H7 (cell line): Measurements from ENCODE around the gene DNM3. TPM values are rescaled to one million over a fixed set of nuclear protein-coding genes. Genes with fewer than 3 reads are reported as not detected.
"Not testable (repeated sequence)": the region's sequence is repeated elsewhere in the genome, so short reads cannot be mapped to it uniquely, and the experiment has no call there.

Source experiments
- DNase-seq: peaks from one replicate; pipeline ENCODE4 v3.0.0; 2012
- H3K27me3 ChIP-seq: 2 replicates; pipeline ENCODE4 v1.6.0; 2011; ENCODE audit warnings: mild to moderate bottlenecking, low read length; ENCODE audit not compliant: control insufficient read depth, insufficient read depth
- H3K36me3 ChIP-seq: replicated peaks from 2 replicates; pipeline ENCODE4 v1.5.1; 2011; ENCODE audit warnings: low read length; ENCODE audit not compliant: control insufficient read depth, insufficient read depth
- H3K4me3 ChIP-seq: 2 replicates; pipeline ENCODE4 v1.5.1; 2011; ENCODE audit warnings: low read depth, mild to moderate bottlenecking, control low read depth, low read length, moderate library complexity; ENCODE audit not compliant: insufficient read depth
- total RNA-seq: library from RNA; depleted of rRNA; stranded (reverse); fragments of >200 nt; shearing (Covaris generic); gene quantifications from 2 replicates; pipeline ENCODE4 v1.2.3, GENCODE V29; 2014

DNM3 gene
- total RNA-seq, 1 experiment from 2014 or later, result 0.73 TPM

DNA sequence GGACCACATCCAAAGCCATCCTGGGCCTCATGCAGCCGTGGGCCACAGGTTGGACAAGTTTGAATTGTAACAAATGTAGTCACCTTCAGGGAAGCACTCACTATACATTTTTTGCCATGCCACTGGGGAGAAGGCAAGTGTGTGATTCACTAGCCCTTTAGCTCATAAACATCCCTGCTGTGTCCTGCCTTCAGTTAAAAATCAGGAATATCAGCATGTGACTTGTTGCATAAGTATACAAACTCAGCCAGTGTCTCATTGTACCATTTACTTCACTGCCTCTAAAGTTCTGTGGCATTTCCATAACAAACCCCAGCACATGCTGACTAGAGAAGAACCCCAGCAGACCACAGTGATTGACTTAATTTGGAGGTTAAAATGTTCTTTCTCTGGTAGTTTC is 437.2 kb downstream of the DNM3 start:
- Histone ChIP-seq H3K4me3 (no peak overlapping the region), H3K36me3 (no peaks in the 10 kb centered on the region), H3K27me3 (no peaks in the 10 kb centered on the region)
- peak; percentile 10 for DNase-seq

DNA sequence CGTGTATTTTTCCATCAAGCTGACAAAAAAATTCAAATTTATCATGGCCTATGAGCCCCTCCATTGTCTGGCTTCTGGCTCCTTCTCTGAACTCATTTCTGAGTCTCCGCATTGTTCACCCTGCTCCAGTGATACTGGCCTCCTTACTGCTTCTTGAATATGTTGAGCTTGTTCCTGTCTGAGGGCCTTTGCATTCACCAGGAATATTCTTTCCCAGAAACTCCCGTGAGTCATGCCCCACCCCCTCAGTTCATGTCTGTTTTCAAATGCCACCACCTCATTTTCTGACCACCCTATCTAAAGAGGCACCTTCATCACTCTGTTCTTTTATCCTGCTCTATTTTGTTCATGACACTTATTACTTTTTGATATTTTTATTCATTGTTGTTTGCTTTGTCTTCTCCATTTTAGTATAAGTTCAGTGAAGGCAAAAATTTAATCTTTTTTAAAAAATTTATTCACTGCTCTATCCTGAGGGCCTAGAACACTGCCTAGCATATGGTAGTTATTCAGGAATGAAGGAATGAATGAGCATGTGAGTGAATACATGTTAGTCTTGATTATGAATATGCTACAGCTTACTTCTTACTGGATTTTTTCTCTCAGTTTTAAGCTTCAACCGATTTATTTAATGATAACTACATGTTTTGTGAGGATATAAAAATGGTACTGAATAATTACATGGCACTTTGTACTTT is 438.8 kb downstream of the DNM3 start:
- H3K4me3 ChIP-seq, result no peak overlapping the region
- no peaks in the 10 kb centered on the region for H3K36me3 ChIP-seq
- H3K27me3 ChIP-seq, result no peaks in the 10 kb centered on the region
- DNase-seq, result no peak

DNA sequence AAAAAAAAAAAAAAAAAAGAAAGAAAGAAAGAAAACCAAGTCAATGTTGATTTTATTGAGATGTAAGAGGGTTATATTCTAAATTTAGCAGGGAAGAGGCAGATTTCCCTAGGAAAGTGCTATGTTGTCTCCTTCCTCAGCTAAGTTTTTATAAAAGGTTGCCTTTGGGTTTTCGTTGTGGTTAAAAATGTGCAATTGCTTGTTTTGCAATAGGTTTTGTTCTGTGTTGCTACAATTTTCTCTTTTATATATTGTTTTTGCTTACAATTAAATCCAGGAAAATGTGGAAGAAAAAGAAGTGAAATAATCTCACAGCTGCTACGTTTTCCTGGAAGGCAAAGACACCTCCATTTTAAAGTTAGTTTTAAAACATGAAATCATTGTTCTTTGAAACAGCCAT is 442.5 kb downstream of the DNM3 start:
- no peaks in the 10 kb centered on the region for H3K36me3 ChIP-seq
- H3K4me3 ChIP-seq, result no peak overlapping the region
- no peak for DNase-seq
- H3K27me3 ChIP-seq, result no peaks in the 10 kb centered on the region

DNA sequence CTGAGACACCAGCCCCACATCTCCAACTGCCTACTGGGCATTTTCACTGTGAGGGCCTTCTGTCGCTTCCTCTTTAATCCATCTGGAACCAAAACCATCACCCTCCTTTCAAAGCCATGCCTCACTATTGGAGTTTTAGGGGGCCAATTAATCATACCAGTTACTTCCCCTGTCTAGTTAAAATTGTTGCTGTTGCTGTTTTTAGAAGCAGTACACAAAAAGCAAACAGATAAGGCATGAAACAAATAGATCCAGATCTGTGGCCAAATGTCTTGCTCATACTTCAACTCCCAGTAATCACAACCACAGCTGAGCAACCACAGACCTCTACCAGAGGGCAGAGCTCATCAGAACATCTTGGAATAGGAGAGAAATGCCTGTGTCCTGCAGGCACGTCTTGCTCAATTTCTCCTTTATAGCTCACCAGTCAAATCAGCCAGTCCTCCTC is 445.4 kb downstream of the DNM3 start:
- Histone ChIP-seq H3K27me3 (no peaks in the 10 kb centered on the region), H3K4me3 (no peak overlapping the region), H3K36me3 (no peaks in the 10 kb centered on the region)
- DNase-seq, result no peak

DNA sequence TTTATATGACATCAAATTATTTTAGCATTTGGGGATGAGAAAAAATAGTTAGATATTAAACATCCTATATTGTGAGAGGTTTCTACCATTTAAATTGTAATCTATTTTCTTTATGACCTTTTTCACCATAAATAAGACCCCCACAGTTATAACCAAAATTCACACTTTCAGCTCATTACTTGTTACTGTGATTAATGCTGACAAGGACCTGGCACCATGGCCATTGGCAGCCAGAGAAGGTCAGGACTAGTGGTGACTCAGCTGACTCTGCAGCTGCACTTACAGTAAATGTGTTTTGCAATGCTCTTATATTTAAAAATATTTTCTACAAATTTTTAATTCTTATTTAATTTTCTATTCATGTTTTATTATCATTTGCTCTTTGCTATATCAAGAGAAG is 445.9 kb downstream of the DNM3 start:
- DNase-seq, result no peak
- Histone ChIP-seq H3K4me3 (no peak overlapping the region), H3K36me3 (no peaks in the 10 kb centered on the region), H3K27me3 (no peaks in the 10 kb centered on the region)

DNA sequence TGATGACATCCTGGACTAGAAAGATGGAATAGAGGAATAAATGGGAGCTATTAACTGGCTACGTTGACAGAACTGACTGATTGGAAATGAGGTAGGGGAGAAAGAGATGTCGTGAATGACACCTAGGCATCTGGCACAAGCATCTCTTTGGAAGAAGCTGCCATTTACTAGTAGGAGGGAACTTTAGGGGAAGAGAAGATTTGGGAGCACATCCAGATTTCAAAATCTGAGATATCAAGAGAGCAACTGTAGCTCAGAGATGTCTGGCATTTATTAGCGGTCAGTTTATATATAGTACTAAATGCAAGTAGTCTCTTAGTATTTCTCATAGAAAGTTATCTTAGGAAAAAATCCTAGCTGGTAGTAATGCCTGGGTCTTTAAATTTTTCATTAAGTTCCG is 447.3 kb downstream of the DNM3 start:
- no peak overlapping the region for H3K4me3 ChIP-seq
- H3K36me3 ChIP-seq, result no peaks in the 10 kb centered on the region
- no peak for DNase-seq
- no peaks in the 10 kb centered on the region for H3K27me3 ChIP-seq

DNA sequence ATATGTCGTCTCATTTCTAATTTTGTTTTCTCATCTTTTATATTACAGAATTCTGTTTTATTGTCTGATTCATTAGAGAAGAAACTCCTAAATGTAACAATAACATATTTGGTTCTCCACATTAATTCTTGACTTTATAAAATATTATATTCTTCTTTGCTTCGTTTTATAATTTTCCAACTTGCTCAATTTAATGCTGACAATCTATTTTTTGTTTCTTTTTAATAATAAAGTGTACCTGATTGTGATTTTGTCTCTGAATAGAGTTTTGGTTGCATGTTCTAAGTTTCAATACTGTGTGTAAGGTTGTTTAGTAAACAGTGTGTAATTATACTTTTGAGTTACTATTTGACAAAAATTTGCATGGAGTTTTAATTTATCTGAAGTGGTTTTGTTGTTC is 448.1 kb downstream of the DNM3 start:
- Histone ChIP-seq H3K4me3 (no peak overlapping the region), H3K27me3 (no peaks in the 10 kb centered on the region), H3K36me3 (no peaks in the 10 kb centered on the region)
- no peak for DNase-seq

DNA sequence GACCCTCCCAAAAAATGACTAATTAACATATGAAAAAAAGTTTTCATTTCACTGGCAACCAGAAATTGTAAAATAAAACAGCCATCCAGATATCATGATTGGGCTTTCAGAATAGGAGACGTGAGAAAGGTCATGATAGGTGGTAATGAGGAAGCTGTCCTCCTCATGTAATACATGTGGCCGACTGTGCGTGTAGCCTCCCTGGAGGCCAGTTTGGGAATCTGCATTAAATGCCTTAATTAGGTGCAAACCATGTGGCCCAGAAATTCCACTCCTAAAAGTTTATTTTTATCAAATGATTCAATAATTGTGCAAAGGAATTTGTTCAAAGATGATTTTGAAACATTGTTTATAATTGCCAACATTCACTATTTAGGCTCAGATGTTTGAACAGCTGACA is 451.5 kb downstream of the DNM3 start:
- no peak for DNase-seq
- no peak overlapping the region for H3K4me3 ChIP-seq
- no peaks in the 10 kb centered on the region for H3K36me3 ChIP-seq
- no peaks in the 10 kb centered on the region for H3K27me3 ChIP-seq

DNA sequence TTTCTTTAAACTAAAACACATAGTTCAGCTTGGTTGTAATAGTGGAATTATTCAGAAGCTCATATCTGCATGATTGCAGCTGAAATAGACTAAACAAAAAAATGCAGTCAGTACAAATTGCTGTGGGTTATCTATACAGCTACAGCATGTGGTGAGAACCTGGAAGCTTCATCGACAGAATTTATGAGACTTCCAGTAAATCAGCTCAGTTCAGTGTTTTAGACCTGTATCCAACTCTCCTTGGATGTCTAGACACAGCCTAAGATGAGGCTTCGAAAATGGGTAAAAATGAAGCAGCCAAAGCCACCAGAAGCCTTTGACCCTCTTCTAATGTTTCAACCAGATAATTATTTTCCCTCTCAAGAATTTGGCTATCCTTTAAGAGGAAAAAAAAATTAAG is 452.1 kb downstream of the DNM3 start:
- Histone ChIP-seq H3K27me3 (no peaks in the 10 kb centered on the region), H3K36me3 (no peaks in the 10 kb centered on the region), H3K4me3 (no peak overlapping the region)
- DNase-seq, result no peak

DNA sequence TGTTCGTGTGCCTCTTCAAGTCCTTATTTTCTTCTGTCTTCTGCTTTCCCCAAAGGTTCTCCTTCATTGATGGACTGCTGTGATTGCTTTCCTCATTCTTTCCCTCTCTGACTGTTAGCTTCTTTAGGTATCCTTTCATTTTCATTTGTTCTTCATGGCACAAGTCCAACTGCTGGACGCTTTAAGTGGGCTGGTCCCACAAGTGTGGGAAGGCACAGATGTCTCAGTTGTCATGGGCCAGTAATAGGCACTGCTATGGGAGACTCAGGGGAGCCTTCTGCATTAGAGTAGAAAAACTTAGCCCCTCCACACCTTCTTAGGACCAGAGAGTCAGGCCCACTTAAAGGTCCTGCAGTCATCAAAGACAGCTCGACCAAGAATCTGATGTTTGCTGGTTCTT is 456.8 kb downstream of the DNM3 start:
- H3K36me3 ChIP-seq, result no peaks in the 10 kb centered on the region
- DNase-seq, result no peak
- no peak overlapping the region for H3K4me3 ChIP-seq
- H3K27me3 ChIP-seq, result no peaks in the 10 kb centered on the region

DNA sequence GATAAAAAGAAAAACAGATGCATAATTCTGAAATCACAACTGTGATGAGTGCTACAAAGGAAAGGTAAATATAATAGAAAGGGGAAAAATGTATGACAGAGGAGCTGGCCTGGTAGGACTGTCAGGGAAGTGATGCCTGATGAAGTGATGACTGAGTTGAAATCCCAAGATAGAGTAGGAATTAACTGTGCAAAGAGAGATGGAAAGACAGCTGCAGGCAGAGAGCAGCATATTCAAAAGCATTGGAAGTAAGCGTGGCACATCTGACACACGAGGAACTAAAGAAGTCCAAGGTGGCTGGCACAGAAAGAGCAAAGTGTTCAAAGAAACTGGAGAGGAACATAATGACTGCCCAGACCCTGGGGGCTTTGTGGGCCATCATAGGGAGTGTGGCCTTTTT is 457.6 kb downstream of the DNM3 start:
- Histone ChIP-seq H3K27me3 (no peaks in the 10 kb centered on the region), H3K4me3 (no peak overlapping the region), H3K36me3 (no peaks in the 10 kb centered on the region)
- no peak for DNase-seq

DNA sequence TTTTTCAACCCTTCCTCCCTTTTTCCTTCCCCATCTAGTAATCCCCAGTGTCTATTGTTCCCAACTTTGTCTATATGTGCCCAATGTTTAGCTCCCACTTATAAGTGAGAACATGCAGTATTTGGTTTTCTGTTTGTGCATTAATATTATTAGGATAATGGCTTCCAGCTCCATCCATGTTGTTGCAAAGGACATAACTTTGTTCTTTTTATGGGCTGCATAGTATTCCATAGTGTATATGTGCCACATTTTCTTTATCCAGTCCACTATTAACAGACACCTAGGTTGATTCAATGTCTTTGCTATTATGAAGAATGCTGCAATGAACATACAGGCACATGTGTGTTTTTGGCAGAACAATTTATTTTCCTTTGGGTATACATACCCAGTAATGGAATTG is 458.2 kb downstream of the DNM3 start:
- DNase-seq, result no peak
- H3K36me3 ChIP-seq, result no peaks in the 10 kb centered on the region
- no peaks in the 10 kb centered on the region for H3K27me3 ChIP-seq
- H3K4me3 ChIP-seq, result no peak overlapping the region

DNA sequence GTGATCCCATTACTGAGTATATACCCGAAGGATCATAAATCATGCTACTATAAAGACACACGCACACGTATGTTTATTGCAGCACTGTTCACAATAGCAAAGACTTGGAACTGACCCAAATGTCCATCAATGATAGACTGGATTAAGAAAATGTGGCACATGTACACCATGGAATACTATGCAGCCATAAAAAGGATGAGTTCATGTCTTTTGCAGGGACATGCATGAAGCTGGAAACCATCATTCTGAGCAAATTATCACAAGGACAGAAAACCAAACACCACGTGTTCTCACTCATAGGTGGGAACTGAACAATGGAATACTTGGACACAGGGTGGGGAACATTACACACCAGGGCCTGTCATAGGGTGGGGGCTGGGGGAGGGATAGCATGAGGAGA is 466.2 kb downstream of the DNM3 start:
- not testable (repeated sequence) for H3K4me3 ChIP-seq, H3K27me3 ChIP-seq, DNase-seq, H3K36me3 ChIP-seq

DNA sequence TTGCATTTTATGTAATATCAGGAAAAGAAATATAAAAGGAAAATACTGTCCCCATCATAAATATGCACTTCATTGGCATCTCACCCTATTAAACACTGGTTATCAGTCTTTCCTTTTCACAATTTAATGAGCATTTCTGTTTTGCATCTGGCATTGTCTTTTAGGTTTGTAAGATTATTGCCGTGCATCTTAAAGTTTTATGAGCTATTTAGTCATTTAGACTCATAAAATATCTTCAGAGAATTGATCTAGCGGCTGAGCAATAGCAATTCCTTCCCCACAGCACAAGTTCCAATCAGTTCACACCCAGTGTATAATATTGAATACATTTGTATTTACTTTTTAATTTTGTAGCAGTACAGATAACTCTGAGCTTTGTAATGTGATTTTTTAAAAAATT is 466.8 kb downstream of the DNM3 start:
- no peak overlapping the region for H3K4me3 ChIP-seq
- H3K27me3 ChIP-seq, result no peaks in the 10 kb centered on the region

DNA sequence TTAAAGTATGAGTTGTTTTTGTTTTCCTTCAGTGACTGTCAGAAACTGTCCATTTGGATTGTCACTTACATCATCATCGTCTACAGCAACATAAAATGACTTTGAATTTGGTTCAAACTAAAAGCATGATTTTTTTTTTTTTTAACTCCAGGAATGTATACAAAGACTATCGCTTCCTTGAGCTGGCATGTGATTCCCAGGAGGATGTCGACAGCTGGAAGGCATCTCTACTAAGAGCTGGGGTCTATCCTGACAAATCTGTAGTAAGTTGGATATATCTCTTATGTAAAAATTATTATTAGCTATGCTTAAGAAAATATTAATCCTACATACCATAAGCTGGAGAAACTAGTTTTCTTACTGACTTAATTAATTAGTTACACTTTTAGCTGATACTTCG is 467.3 kb downstream of the DNM3 start:
- Histone ChIP-seq H3K27me3 (no peaks in the 10 kb centered on the region), H3K36me3 (no peaks in the 10 kb centered on the region), H3K4me3 (no peak overlapping the region)
- DNase-seq, result no peak

More for the DNA sequence above, 466.8 kb downstream of the DNM3 start:
- no peaks in the 10 kb centered on the region for H3K36me3 ChIP-seq
- no peak for DNase-seq

DNA sequence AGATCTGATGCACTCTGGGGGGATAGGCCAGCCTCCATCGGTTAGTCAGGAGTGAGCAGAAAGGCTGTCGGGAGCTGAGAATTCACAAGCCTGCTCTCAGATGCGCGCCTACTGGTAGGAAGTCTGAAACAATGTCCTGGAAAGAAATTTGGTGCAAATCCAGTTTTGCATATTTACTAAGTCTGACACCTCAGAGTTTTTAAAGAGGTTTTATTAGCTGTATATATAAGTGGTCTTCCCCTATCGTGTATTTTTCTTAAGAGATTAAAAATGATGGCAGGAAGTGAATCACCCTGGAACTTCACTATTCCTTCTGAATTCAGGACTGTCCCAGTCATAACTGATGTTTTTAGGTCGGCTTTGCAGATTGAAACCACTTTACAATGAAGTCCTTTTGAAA is 479.4 kb downstream of the DNM3 start:
- H3K36me3 ChIP-seq, result no peaks in the 10 kb centered on the region
- no peaks in the 10 kb centered on the region for H3K27me3 ChIP-seq
- H3K4me3 ChIP-seq, result no peak overlapping the region
- no peak for DNase-seq
